Islet of Langerhans (tissue), 1 donor: ENCODE measurements around the gene ARHGAP24.
A peak's percentile ranks its signal among the peaks of the same experiment; 100 is the strongest.
"Not testable (repeated sequence)": the region's sequence is repeated elsewhere in the genome, so short reads cannot be mapped to it uniquely, and the experiment has no call there.

Experiments used
- FAIRE-seq: peaks from one replicate; lab custom pipeline; 2011; peaks lifted over from hg19 to GRCh38; lab: Jason Lieb, UNC

The ARHGAP24 gene

GRCh38 chr4:85482010-85482738, 7.2 kb downstream of the ARHGAP24 start:
- FAIRE-seq = no peak

- no peak for FAIRE-seq
Observed at GRCh38 chr4:85486425-85487086, 11.6 kb downstream of the ARHGAP24 start.

GRCh38 chr4:85488416-85488815, 13.5 kb downstream of the ARHGAP24 start:
- no peak for FAIRE-seq

- no peak for FAIRE-seq
Observed at GRCh38 chr4:85489273-85489981, 14.5 kb downstream of the ARHGAP24 start.

GRCh38 chr4:85491527-85491926, 16.6 kb downstream of the ARHGAP24 start:
- FAIRE-seq = no peak

- FAIRE-seq = peak; percentile 85
Observed at GRCh38 chr4:85492336-85492735, 17.4 kb downstream of the ARHGAP24 start.

GRCh38 chr4:85495621-85496020, 20.7 kb downstream of the ARHGAP24 start:
- no peak for FAIRE-seq

GRCh38 chr4:85496126-85496849, 21.3 kb downstream of the ARHGAP24 start:
- FAIRE-seq = no peak

- FAIRE-seq = no peak
Observed at GRCh38 chr4:85496933-85497332, 22.0 kb downstream of the ARHGAP24 start.

GRCh38 chr4:85498068-85498733, 23.3 kb downstream of the ARHGAP24 start:
- no peak for FAIRE-seq

- no peak for FAIRE-seq
Observed at GRCh38 chr4:85499573-85499972, 24.6 kb downstream of the ARHGAP24 start.

GRCh38 chr4:85500110-85500867, 25.3 kb downstream of the ARHGAP24 start:
- no peak for FAIRE-seq

- not testable (repeated sequence) for FAIRE-seq
Observed at GRCh38 chr4:85501145-85501544, 26.2 kb downstream of the ARHGAP24 start.

- no peak for FAIRE-seq
Observed at GRCh38 chr4:85508654-85509053, 33.7 kb downstream of the ARHGAP24 start.

- FAIRE-seq = no peak
Observed at GRCh38 chr4:85509882-85510631, 35.1 kb downstream of the ARHGAP24 start.

- no peak for FAIRE-seq
Observed at GRCh38 chr4:85510632-85510984, 35.7 kb downstream of the ARHGAP24 start.

GRCh38 chr4:85512446-85513205, 37.7 kb downstream of the ARHGAP24 start:
- FAIRE-seq = no peak

- no peak for FAIRE-seq
Observed at GRCh38 chr4:85514117-85514516, 39.2 kb downstream of the ARHGAP24 start.

GRCh38 chr4:85514783-85515182, 39.8 kb downstream of the ARHGAP24 start:
- no peak for FAIRE-seq

GRCh38 chr4:85515701-85516100, 40.8 kb downstream of the ARHGAP24 start:
- FAIRE-seq = no peak
